ENCODE measurements around the gene PRDX5.

The PRDX5 gene

DNA sequence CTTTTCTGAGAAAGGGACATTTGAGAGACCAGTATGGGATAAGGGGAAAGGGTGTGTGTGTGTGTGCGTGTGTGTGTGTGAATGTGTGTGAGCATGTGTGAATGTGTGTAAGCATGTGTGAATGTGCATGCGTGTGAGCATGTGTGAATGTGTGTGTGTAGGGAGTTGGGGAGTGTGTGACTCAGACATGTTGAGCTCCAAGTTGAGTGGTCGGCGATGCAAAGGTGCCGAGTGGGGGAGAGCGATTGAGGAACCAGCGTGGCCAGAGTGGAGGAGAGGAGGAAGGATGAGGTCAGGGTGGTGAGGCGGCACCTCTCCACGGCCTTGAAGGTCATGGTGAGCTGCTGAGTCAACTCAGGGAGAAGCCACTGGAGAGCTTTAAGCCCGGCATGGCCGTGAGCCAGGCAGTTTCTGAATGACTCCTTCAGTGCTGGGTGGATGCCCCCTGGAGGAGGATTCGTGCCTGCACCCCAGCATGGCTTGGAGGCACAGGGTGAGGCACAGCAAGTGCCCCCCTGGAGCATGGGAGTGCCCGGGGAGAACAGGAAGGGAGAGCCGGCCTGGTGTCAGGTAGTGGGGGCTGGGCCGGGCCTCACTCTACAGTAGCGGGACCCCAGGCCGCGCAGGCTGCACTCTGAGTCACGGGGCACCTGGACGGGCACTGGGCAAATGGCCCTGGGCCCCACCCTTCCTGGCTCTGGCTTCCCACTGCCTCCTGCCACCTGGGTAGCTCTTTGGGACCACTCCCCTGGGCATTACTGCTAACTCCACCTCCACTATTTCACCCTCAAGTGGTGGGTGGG is 13.8 kb downstream of the PRDX5 start:
- Histone ChIP-seq H3K36me3 (ENCODE audit: low read depth) (no peaks in the 10 kb centered on the region), H3K27me3 (ENCODE audit: insufficient read depth, poor library complexity, severe bottlenecking) (no peaks in the 10 kb centered on the region), H3K9me3 (ENCODE audit: severe bottlenecking) (no peaks in the 10 kb centered on the region), H3K4me1 (ENCODE audit: insufficient read depth, poor library complexity, severe bottlenecking) (peaks cover 22% of the 10 kb centered on the region), H3K27ac (ENCODE audit: poor library complexity, severe bottlenecking) (peak overlapping the region; percentile 95), H3K4me3 (ENCODE audit: severe bottlenecking) (no peak overlapping the region)
- DNase-seq (ENCODE audit: low spot score): peak; percentile 95
- TF ChIP-seq, protein P1, sequence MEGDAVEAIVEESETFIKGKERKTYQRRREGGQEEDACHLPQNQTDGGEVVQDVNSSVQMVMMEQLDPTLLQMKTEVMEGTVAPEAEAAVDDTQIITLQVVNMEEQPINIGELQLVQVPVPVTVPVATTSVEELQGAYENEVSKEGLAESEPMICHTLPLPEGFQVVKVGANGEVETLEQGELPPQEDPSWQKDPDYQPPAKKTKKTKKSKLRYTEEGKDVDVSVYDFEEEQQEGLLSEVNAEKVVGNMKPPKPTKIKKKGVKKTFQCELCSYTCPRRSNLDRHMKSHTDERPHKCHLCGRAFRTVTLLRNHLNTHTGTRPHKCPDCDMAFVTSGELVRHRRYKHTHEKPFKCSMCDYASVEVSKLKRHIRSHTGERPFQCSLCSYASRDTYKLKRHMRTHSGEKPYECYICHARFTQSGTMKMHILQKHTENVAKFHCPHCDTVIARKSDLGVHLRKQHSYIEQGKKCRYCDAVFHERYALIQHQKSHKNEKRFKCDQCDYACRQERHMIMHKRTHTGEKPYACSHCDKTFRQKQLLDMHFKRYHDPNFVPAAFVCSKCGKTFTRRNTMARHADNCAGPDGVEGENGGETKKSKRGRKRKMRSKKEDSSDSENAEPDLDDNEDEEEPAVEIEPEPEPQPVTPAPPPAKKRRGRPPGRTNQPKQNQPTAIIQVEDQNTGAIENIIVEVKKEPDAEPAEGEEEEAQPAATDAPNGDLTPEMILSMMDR (IDR thresholded peaks at IDR 0.05; ENCODE audit: poor library complexity, severe bottlenecking): peak; percentile 83
- peak; percentile 67 for ATAC-seq (ENCODE audit: low read depth)

DNA sequence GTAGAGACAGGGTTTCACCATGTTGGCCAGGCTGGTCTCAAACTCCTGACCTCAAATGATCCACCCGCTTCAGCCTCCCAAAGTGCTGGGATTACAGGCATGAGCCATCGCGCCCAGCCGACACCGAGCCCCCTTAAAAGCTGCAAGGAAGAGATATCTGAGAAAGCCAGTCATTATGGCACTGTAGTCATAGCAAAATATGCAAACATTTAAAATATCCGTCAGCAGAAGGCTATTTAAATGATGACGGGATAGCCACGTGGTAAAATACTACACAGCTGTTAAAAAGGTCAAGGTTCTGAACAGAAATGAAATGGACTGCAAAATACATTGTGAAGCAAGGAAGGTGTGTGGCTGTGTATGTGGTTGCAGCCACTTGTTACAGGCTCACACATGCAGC is 15.6 kb downstream of the PRDX5 start:
- DNase-seq (ENCODE audit: low spot score) (no peak), ATAC-seq (ENCODE audit: low read depth) (no peak)
- no peaks in the 10 kb centered on the region for H3K36me3 ChIP-seq (ENCODE audit: low read depth)
- H3K4me3 ChIP-seq (ENCODE audit: severe bottlenecking): no peak overlapping the region
- TF ChIP-seq, protein P1 (IDR thresholded peaks at IDR 0.05; ENCODE audit: poor library complexity, severe bottlenecking): no peak
- no peaks in the 10 kb centered on the region for H3K9me3 ChIP-seq (ENCODE audit: severe bottlenecking)
- H3K27ac ChIP-seq (ENCODE audit: poor library complexity, severe bottlenecking): peak overlapping the region; percentile 95
- no peaks in the 10 kb centered on the region for H3K27me3 ChIP-seq (ENCODE audit: insufficient read depth, poor library complexity, severe bottlenecking)
- H3K4me1 ChIP-seq (ENCODE audit: insufficient read depth, poor library complexity, severe bottlenecking): peaks cover 22% of the 10 kb centered on the region

DNA sequence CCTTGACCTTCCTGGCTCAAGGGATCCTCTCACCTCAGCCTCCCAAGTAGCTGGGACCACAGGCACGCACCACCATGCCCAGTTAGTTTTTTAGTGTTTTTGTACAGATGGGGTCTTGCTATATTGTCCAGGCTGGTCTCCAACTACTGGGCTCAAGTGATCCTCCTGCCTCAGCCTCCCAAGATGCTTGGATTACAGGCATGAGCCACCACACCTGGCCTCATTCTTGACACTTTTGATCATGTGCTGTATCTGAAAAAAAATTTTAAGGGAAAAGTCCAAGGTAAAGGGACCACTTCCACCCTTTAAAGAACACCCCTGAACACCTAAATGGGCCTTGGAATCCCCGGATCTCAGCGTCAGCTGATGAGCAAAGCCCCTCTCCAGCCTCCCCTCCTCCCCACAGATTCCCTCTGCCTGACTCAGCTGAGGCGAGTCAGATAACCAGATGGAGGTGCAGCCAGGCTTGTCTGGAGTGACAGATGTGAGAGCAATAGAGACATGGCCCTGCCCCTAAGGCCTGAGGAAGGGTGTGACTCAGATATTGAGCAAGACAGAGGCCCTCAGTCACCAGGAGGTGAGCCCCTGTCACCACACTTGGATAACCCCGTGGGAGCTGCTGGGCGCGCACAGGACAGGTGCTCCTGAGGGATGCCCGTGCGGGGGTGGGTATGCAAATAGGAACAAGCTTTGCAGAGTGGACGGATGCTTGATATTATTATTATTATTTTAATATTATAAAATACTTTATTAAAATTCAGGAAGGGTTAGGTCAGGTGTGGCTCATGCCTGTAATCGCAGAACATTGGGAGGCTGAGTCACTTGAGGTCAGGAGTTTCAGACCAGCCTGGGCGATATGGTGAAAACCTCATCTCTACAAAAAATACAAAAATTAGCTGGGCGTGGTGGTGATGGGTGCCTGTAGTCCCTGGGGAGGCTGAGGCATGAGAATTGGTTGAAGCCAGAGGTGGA is 17.1 kb downstream of the PRDX5 start:
- TF ChIP-seq, protein P1 (IDR thresholded peaks at IDR 0.05; ENCODE audit: poor library complexity, severe bottlenecking): no peak
- ATAC-seq (ENCODE audit: low read depth): peak; percentile 87
- Histone ChIP-seq H3K27ac (ENCODE audit: poor library complexity, severe bottlenecking) (peak overlapping the region; percentile 95), H3K4me3 (ENCODE audit: severe bottlenecking) (no peak overlapping the region), H3K4me1 (ENCODE audit: insufficient read depth, poor library complexity, severe bottlenecking) (peaks cover 22% of the 10 kb centered on the region), H3K27me3 (ENCODE audit: insufficient read depth, poor library complexity, severe bottlenecking) (no peaks in the 10 kb centered on the region), H3K36me3 (ENCODE audit: low read depth) (no peaks in the 10 kb centered on the region), H3K9me3 (ENCODE audit: severe bottlenecking) (no peaks in the 10 kb centered on the region)
- peak; percentile 98 for DNase-seq (ENCODE audit: low spot score)

DNA sequence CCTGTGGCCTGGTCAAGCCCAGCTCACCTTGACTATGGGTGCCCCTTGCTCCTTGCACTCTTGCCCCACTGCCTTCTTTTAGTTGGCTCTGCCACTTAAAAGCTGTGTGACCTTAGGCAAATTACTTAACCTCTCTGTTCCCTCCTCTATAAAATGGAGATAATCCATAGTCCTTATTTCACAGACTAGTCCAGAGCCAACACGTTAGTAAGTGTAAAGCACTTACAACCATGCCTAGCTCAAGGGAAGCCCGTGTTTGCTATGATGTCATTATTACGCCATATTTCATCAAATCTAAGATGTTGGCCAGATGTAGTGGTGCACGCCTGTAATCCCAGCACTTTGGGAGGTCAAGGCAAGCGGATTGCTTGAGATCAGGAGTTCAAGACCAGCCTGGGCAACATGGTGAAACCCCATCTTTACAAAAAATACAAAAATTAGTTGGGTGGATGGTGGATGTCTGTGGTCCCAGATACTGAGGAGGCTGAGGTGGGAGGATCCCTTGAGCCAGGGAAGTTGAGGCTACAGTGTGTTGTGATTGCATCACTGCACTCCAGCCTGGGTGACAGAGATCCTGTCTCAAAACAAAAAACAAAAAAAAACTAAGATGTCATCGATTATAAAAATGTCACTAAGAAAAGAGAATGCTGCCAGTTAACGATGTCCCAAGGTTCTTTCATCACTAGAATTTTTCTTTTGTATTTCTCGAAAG is 19.8 kb downstream of the PRDX5 start:
- no peak overlapping the region for H3K27ac ChIP-seq (ENCODE audit: poor library complexity, severe bottlenecking)
- no peaks in the 10 kb centered on the region for H3K9me3 ChIP-seq (ENCODE audit: severe bottlenecking)
- H3K36me3 ChIP-seq (ENCODE audit: low read depth): no peaks in the 10 kb centered on the region
- no peak overlapping the region for H3K4me3 ChIP-seq (ENCODE audit: severe bottlenecking)
- H3K27me3 ChIP-seq (ENCODE audit: insufficient read depth, poor library complexity, severe bottlenecking): no peaks in the 10 kb centered on the region
- ATAC-seq (ENCODE audit: low read depth) (no peak), DNase-seq (ENCODE audit: low spot score) (peak; percentile 18)
- TF ChIP-seq, protein P1 (IDR thresholded peaks at IDR 0.05; ENCODE audit: poor library complexity, severe bottlenecking): no peak
- peaks cover 6% of the 10 kb centered on the region for H3K4me1 ChIP-seq (ENCODE audit: insufficient read depth, poor library complexity, severe bottlenecking)

Data from RWPE2 (cell line).